ENCODE data around the gene NCK2.

Gene NCK2

DNA sequence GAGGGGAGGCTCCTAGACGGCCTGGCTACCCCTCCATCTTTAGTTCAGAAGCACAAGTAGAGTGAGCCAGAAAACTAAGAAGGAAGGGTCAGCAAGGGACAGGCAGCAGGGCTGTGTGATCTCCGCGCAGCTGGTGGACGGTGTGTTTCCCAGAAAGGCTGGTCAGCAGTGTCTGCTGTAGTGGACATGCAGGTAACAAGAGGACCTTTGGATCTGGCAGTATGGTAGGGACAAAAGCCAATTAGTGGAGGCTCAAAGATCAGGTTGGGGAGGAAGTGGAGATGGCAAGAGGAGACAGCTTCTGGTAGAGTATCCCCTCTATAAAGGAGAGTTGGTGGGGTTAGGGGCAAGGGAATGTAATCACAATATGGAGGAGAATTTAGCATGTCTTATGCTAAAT is 95.1 kb downstream of the NCK2 start:
- CTCF ChIA-PET = interaction anchor here (1.1 to 2.3 kb wide), 5 partner anchors 9 to 52 kb away, joined by 3 to 6 read pairs (median 4); no protein-coding TSS in a partner anchor
- no peak for DNase-seq (ENCODE audit: extremely low spot score)
- POLR2A ChIA-PET = no interaction called here
- TF ChIP-seq, protein P1, sequence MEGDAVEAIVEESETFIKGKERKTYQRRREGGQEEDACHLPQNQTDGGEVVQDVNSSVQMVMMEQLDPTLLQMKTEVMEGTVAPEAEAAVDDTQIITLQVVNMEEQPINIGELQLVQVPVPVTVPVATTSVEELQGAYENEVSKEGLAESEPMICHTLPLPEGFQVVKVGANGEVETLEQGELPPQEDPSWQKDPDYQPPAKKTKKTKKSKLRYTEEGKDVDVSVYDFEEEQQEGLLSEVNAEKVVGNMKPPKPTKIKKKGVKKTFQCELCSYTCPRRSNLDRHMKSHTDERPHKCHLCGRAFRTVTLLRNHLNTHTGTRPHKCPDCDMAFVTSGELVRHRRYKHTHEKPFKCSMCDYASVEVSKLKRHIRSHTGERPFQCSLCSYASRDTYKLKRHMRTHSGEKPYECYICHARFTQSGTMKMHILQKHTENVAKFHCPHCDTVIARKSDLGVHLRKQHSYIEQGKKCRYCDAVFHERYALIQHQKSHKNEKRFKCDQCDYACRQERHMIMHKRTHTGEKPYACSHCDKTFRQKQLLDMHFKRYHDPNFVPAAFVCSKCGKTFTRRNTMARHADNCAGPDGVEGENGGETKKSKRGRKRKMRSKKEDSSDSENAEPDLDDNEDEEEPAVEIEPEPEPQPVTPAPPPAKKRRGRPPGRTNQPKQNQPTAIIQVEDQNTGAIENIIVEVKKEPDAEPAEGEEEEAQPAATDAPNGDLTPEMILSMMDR (IDR thresholded peaks at IDR 0.05; ENCODE audit: control extremely low read depth, extremely low read depth, low read depth, missing control alignments) = no peak

DNA sequence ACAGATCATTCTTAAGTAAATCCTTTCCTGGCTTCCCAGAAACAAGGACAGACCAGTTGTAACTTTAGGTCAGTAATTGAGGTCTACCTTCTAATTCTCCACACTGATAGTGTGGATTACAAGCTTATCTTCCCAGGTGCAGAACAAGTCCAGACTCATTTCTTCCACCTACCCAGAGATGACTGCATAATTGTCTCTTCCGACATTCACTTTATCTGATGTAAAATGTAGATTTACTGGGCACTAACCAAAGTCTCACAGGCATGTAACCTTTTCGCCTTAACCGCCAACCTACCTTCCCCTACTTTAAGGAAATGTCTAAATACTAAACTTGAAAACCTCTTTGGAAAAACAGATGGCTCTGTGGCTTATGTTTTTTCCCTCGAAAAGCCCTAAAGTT is 96.2 kb downstream of the NCK2 start:
- CTCF ChIA-PET = interaction anchor here (1.3 to 1.4 kb wide), 2 partner anchors 11 to 40 kb away, joined by 3 to 5 read pairs; no protein-coding TSS in a partner anchor
- POLR2A ChIA-PET = no interaction called here
- no peak for DNase-seq (ENCODE audit: extremely low spot score)
- TF ChIP-seq, protein P1 (IDR thresholded peaks at IDR 0.05; ENCODE audit: control extremely low read depth, extremely low read depth, low read depth, missing control alignments) = no peak

DNA sequence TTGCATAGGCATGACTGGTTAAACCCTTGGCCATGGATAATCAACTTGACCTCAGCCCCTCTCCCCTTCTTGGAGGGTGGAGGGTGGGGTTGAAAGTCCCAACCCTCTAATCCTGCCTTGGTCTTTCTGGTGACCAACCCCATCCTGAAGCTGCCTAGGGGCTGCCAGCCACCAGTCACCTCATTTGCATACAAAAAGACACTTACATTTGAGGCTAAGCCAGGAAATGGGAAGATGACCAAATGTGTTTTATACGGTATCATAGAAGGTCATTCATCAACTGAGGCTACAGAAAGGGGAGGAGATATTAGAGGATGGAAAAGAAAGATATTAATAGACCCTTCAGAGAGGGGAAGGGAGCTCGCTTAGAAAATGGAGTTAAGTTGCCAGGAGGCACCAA is 96.8 kb downstream of the NCK2 start:
- TF ChIP-seq, protein P1 (IDR thresholded peaks at IDR 0.05; ENCODE audit: control extremely low read depth, extremely low read depth, low read depth, missing control alignments) = no peak
- ChIA-PET CTCF (interaction anchor here (1.3 to 1.4 kb wide), 2 partner anchors 11 to 41 kb away, joined by 3 to 5 read pairs; no protein-coding TSS in a partner anchor), POLR2A (no interaction called here)
- DNase-seq (ENCODE audit: extremely low spot score) = no peak

DNA sequence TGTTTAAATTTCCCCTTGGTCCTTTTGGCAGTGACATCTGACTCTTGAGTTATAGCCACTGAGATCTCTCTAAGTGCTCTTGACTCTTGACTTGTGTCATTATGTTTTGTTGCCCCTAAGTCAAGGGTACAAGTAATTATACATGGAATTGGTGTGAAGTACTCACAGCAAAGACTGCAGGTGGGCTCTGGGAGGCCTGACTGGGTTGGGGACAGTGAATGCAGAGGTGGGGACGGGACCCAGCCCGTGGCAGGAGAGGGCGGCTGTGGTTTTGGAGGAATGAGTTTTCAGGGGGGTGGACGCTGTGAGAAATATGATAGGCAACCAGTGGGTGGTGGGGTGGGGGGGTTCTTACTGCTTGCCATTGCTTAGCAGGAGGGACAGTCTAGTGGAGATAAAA is 97.8 kb downstream of the NCK2 start:
- TF ChIP-seq, protein P1 (IDR thresholded peaks at IDR 0.05; ENCODE audit: control extremely low read depth, extremely low read depth, low read depth, missing control alignments) = no peak
- ChIA-PET CTCF (no interaction called here), POLR2A (no interaction called here)
- no peak for DNase-seq (ENCODE audit: extremely low spot score)

DNA sequence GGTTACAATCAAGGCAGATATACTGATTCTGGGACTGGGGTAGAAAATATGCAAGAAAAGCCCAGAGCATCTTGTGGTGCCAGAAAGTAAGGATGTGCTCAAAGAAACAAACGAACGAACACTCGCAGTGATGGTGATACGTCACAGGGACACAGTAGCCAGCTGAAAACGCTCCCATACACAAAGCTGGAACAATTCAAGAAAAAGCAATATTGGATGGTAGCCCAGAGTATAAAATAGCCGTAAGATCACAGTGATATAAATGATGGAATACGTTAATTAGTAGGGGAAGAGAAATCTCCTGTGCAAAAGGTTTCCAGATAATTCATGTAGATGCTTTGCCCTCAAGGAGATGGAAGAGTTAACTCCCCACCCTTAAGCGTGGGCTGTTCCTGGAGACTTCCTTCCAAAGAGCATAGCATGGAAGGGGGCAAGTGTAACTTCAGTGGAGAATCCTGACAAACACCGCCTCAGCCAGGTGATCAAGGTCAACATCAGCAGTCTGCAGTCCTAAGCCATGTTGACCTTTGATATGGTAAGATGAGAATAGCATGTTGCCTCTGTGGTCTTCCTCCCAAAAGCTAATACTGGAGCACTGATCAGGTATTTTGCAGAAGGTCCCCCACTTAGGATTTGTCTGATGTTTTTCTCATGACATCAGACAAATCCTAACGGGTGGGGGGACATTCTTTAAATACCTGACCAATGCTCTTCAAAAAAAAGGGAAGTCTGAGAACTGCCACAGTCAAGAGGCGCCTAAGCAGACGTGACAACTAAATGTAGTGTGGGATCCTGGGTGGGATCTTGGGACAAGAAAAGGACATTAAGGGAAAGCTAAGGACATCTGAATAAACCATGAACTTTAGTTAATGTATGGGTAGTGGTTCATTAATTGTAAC is 99.0 kb downstream of the NCK2 start:
- CTCF ChIA-PET = no interaction called here
- DNase-seq (ENCODE audit: extremely low spot score) = no peak
- TF ChIP-seq, protein P1 (IDR thresholded peaks at IDR 0.05; ENCODE audit: control extremely low read depth, extremely low read depth, low read depth, missing control alignments) = no peak
- POLR2A ChIA-PET = no interaction called here

DNA sequence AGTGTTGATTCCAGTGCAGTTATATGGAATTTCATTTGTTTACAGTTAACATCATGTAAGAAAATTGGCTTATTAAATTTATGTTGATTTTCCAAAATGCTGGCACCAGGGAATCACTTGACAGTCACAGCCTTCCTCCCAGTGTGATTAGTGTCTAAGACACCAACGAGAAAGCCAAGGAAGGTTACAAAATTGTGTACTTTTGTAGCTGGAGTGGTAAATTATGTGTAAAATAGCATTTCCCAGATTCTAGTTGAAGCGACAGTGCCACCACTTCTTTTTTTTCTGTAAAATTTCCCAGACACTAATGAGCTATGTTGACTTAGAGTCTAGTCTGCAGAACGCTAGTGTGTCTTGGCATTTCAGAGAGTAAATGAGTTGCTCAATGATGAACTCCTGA is 101.3 kb downstream of the NCK2 start:
- ChIA-PET CTCF (no interaction called here), POLR2A (no interaction called here)
- TF ChIP-seq, protein P1 (IDR thresholded peaks at IDR 0.05; ENCODE audit: control extremely low read depth, extremely low read depth, low read depth, missing control alignments) = no peak
- no peak for DNase-seq (ENCODE audit: extremely low spot score)

All from GM10248 (cell line).